ENCODE data around the gene EHMT1.

EHMT1 gene

DNA sequence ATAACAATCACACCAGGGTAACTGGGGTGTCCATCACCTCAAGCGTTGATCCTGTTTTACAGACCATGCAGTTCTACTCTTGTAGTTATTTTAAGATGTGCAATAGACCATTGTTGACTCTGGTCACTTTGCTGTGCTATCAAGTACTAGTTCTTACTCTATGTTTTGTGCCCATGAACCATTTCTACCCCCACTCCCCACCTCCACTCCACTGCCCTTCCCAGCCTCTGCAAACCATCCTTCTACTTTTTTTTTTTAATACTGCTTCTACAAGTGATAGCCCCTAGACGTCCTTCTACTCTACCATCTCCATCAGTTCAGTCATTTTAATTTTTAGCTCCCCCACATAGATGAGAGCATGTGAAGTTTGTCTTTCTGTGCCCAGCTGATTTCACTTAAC lies 38.8 kb downstream of the EHMT1 start:
- Mint-ChIP-seq H3K9me3 (no peaks in the 10 kb centered on the region), H3K4me1 (peaks cover 8% of the 10 kb centered on the region), H3K4me3 (no peak overlapping the region), H3K27me3 (ENCODE audit: low read depth, poor library complexity) (peaks cover 4% of the 10 kb centered on the region), H3K27ac (peak overlapping the region; percentile 8), H3K36me3 (ENCODE audit: low read depth) (peaks cover 42% of the 10 kb centered on the region)
- TF ChIP-seq, protein P1, sequence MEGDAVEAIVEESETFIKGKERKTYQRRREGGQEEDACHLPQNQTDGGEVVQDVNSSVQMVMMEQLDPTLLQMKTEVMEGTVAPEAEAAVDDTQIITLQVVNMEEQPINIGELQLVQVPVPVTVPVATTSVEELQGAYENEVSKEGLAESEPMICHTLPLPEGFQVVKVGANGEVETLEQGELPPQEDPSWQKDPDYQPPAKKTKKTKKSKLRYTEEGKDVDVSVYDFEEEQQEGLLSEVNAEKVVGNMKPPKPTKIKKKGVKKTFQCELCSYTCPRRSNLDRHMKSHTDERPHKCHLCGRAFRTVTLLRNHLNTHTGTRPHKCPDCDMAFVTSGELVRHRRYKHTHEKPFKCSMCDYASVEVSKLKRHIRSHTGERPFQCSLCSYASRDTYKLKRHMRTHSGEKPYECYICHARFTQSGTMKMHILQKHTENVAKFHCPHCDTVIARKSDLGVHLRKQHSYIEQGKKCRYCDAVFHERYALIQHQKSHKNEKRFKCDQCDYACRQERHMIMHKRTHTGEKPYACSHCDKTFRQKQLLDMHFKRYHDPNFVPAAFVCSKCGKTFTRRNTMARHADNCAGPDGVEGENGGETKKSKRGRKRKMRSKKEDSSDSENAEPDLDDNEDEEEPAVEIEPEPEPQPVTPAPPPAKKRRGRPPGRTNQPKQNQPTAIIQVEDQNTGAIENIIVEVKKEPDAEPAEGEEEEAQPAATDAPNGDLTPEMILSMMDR (IDR thresholded peaks at IDR 0.05) = no peak
- DNase-seq = no peak

DNA sequence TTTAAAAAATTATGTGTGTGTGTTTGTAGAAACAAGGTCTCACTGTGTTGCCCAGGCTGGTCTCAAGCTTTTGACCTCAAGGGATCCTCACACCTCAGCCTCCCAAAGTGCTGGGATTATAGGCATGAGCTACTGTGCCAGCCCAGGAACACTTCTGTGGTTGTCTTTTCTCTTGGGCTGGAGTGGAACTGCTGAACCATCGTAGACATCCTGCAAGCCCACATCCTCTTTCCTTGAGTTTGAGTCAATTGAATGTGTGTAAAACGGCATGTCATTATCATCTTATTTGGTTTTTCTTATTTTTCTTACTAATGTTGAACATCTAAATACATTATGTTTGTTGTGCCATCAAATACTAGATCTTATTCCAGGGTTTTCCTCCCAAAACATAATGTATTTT lies 40.0 kb downstream of the EHMT1 start:
- peaks cover 14% of the 10 kb centered on the region for H3K4me1 Mint-ChIP-seq
- TF ChIP-seq, protein P1 (IDR thresholded peaks at IDR 0.05) = no peak
- H3K9me3 Mint-ChIP-seq = no peaks in the 10 kb centered on the region
- no peak for DNase-seq
- no peak overlapping the region for H3K27ac Mint-ChIP-seq
- peaks cover 4% of the 10 kb centered on the region for H3K27me3 Mint-ChIP-seq (ENCODE audit: low read depth, poor library complexity)
- H3K36me3 Mint-ChIP-seq (ENCODE audit: low read depth) = peaks cover 47% of the 10 kb centered on the region
- no peak overlapping the region for H3K4me3 Mint-ChIP-seq

DNA sequence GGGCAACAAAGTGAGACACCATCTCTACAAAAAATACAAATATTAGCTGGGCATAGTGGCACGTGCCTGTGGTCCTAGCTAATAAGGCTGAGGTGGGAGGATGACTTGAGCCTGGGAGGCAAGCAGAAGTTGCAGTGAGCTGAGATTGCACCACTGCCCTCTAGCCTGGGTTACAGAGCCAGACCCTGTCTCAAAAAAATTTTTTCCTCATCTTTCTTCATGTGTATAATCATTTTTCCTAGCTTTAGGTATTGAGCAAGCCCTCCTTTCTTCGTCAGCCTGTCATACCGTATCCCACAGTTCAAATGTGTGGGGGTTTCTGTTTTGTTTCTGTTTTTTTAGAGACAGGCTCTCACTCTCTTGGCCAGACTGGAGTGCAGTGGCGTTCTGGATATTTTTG lies 41.3 kb downstream of the EHMT1 start:
- no peak for DNase-seq
- TF ChIP-seq, protein P1 (IDR thresholded peaks at IDR 0.05) = no peak
- Mint-ChIP-seq H3K9me3 (no peaks in the 10 kb centered on the region), H3K4me3 (no peak overlapping the region), H3K4me1 (peaks cover 27% of the 10 kb centered on the region), H3K36me3 (ENCODE audit: low read depth) (peaks cover 47% of the 10 kb centered on the region), H3K27me3 (ENCODE audit: low read depth, poor library complexity) (peaks cover 4% of the 10 kb centered on the region), H3K27ac (no peak overlapping the region)

DNA sequence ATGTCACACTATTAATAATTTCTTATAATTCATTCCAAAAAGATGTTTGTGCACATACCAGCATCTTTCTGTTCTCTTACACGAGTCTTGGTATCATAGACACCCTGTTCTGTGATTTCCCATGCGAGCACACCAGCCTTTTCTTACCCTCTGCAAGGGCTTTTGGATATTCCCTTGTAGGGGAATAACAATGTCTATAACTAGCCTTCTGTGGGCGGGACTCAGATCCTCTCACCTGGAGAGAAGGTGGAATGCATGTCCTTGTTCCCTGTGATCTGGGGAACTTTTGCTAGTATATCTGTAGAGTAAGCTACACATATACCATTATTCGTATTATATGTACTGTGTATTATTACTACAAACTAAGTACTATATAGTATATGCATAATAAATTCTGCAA lies 44.8 kb downstream of the EHMT1 start:
- no peak for DNase-seq

DNA sequence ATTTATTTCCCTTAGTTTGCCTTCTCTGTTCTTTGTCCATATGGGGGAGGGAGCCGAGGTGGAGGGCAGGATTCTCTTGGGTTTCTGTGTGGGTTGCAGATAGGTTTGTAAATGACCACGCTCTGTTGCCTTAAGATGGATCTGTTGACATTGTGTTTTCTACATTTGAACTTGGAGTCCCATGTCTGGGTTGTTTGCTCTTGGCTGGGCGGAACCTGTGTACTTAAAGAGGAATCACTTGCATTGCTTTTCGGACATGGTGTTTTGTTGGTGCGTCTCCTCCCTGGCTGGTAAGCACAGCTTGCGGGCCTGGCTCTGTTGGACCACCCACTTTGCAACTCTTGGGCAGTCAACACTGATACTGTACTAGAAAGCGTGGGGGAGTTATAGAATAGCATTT lies 45.9 kb downstream of the EHMT1 start:
- Mint-ChIP-seq H3K9me3 (no peaks in the 10 kb centered on the region), H3K27ac (peak overlapping the region; percentile 37), H3K4me3 (peak overlapping the region; percentile 46), H3K27me3 (ENCODE audit: low read depth, poor library complexity) (no peaks in the 10 kb centered on the region), H3K4me1 (peaks cover 67% of the 10 kb centered on the region), H3K36me3 (ENCODE audit: low read depth) (peaks cover 51% of the 10 kb centered on the region)
- TF ChIP-seq, protein P1 (IDR thresholded peaks at IDR 0.05) = no peak
- DNase-seq = no peak

More for the DNA sequence above, 44.8 kb downstream of the EHMT1 start:
- TF ChIP-seq, protein P1 (IDR thresholded peaks at IDR 0.05) = no peak
- Mint-ChIP-seq H3K4me1 (peaks cover 57% of the 10 kb centered on the region), H3K27me3 (ENCODE audit: low read depth, poor library complexity) (no peaks in the 10 kb centered on the region), H3K27ac (no peak overlapping the region), H3K9me3 (no peaks in the 10 kb centered on the region), H3K36me3 (ENCODE audit: low read depth) (peaks cover 48% of the 10 kb centered on the region), H3K4me3 (no peak overlapping the region)

DNA sequence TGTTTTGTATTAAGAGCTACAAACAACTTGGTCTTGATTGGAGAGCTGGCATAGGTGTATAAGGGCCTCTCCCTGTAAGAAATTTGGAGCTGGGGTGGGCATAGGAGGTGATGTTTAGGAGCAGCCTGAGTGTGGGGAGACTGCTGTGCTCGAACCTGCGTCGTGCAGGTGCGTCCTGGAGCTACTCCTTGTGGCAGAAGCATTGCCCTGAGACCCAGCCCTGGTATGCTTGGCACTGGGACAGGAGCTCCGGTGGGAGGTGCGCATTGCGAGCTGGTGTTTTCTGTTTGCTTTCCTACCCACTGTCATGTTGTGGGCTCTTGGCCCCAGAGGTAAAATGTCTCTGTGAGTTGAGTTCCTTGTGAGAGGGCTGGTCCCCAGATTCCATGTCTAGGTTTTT lies 46.4 kb downstream of the EHMT1 start:
- TF ChIP-seq, protein P1 (IDR thresholded peaks at IDR 0.05) = no peak
- peak overlapping the region; percentile 84 for H3K27ac Mint-ChIP-seq
- no peaks in the 10 kb centered on the region for H3K9me3 Mint-ChIP-seq
- peaks cover 51% of the 10 kb centered on the region for H3K36me3 Mint-ChIP-seq (ENCODE audit: low read depth)
- H3K4me3 Mint-ChIP-seq = no peak overlapping the region
- H3K27me3 Mint-ChIP-seq (ENCODE audit: low read depth, poor library complexity) = no peaks in the 10 kb centered on the region
- DNase-seq = no peak
- H3K4me1 Mint-ChIP-seq = peaks cover 71% of the 10 kb centered on the region

Data from nephron progenitor cell (in vitro differentiated cells).